ENCODE results near the gene DPP6. TPM values are rescaled to one million over a fixed set of nuclear protein-coding genes. Genes with fewer than 3 reads are reported as not detected.

The DPP6 gene
- total and polyA plus RNA-seq, 2 experiments from 2014 or later = not detected

- no peak for TF ChIP-seq ZNF462 (CRISPR knock-in tag; IDR thresholded peaks at IDR 0.05)
- no peak for TF ChIP-seq CREB1 (CRISPR knock-in tag; IDR thresholded peaks at IDR 0.05; ENCODE audit: low read depth)
- TF ChIP-seq NANOG (IDR thresholded peaks at IDR 0.05; ENCODE audit: borderline replicate concordance) = no peak
- TF ChIP-seq ZNF114 (CRISPR knock-in tag; IDR thresholded peaks at IDR 0.05) = no peak
- no peak for TF ChIP-seq POLR2AphosphoS5 (IDR thresholded peaks at IDR 0.05; ENCODE audit: low read depth)
Measured at GRCh38 chr7:154827007-154827406, 774.8 kb downstream of the DPP6 start (continued).

GRCh38 chr7:154832557-154833138 lies 780.5 kb downstream of the DPP6 start:
- H4K20me1 ChIP-seq (replicated peaks; ENCODE audit: insufficient read depth) = no peaks in the 10 kb centered on the region
- no peaks in the 10 kb centered on the region for H3F3A ChIP-seq (replicated peaks; ENCODE audit: low read depth)
- no peaks in the 10 kb centered on the region for H3K4me1 ChIP-seq (ENCODE audit: insufficient read depth)
- H3K4me3 Mint-ChIP-seq = no peak overlapping the region
- peaks cover 5% of the 10 kb centered on the region for H3K27me3 Mint-ChIP-seq (ENCODE audit: insufficient read depth, low read depth, poor library complexity)
- H3K4me3 ChIP-seq = no peak overlapping the region
- no peak overlapping the region for H3K27ac ChIP-seq (ENCODE audit: low read depth)
- no peak overlapping the region for H3K27ac Mint-ChIP-seq
- DNase-seq (ENCODE audit: low spot score) = no peak
- no peak for TF ChIP-seq ZNF331 (CRISPR knock-in tag; IDR thresholded peaks at IDR 0.05; ENCODE audit: low read depth)
- H3K36me3 ChIP-seq (ENCODE audit: insufficient read depth) = 0 out of 2 replicates have a peak, but pooled peaks cover 6% of the 10 kb centered on the region
- no peaks in the 10 kb centered on the region for H3K79me2 ChIP-seq (replicated peaks; ENCODE audit: insufficient read depth)
- H3K36me3 Mint-ChIP-seq (ENCODE audit: low read depth) = no peaks in the 10 kb centered on the region
- peaks cover 4% of the 10 kb centered on the region; the same call in 1 of the 3 replicates for H3K4me1 Mint-ChIP-seq
- no peaks in the 10 kb centered on the region for H3K27me3 ChIP-seq (ENCODE audit: insufficient read depth)
- H3K9me3 Mint-ChIP-seq = no peaks in the 10 kb centered on the region
- no peak overlapping the region for H3K4me2 ChIP-seq
- no peaks in the 10 kb centered on the region for H3K9me2 ChIP-seq (ENCODE audit: insufficient read depth)
- peak; percentile 85 for ATAC-seq
- H2AFZ ChIP-seq = no peak overlapping the region
